Measurements from ENCODE around the gene ACSF3.

DNA sequence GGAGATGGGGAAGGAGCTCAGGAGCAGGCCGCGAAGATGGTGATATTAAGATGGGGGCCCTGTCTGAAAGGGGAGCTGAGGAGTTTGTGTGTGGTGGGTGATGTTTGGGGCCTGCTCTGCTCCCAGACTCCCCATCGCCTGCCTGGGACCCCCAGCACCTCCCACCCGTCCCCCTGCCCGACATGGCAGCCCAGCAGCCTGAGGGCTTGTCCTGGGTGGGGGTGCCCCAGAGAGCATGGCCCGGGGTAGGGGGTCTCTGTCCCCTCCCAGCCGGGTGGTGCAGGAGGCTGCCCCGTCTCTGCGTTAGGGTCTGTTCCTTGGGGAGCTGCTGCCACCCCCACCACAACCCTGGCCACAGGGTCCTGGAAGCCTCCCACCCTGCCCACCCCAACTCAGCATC is 83.1 kb downstream of the ACSF3 start:
- TF ChIP-seq, protein P1, sequence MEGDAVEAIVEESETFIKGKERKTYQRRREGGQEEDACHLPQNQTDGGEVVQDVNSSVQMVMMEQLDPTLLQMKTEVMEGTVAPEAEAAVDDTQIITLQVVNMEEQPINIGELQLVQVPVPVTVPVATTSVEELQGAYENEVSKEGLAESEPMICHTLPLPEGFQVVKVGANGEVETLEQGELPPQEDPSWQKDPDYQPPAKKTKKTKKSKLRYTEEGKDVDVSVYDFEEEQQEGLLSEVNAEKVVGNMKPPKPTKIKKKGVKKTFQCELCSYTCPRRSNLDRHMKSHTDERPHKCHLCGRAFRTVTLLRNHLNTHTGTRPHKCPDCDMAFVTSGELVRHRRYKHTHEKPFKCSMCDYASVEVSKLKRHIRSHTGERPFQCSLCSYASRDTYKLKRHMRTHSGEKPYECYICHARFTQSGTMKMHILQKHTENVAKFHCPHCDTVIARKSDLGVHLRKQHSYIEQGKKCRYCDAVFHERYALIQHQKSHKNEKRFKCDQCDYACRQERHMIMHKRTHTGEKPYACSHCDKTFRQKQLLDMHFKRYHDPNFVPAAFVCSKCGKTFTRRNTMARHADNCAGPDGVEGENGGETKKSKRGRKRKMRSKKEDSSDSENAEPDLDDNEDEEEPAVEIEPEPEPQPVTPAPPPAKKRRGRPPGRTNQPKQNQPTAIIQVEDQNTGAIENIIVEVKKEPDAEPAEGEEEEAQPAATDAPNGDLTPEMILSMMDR (conservative IDR thresholded peaks at IDR 0.05; ENCODE audit: low read depth, low read length): no peak
- TF ChIP-seq EZH2phosphoT487 (IDR thresholded peaks at IDR 0.05; ENCODE audit: borderline replicate concordance, low read length): no peak
